BLaER1 treated with 17β-estradiol and CSF1 and Interleukin-3, amounts not matched to agents 10 nM and 100 nM (cell line): ENCODE data around the gene CALM1.

Experiments used
- H3K27ac ChIP-seq, 11 experiments: shearing (Covaris generic); formaldehyde crosslinking; 2 replicates each; pipeline ENCODE4 v1.8.1; 2022
- H3K27me3 ChIP-seq, 11 experiments: shearing (Covaris generic); formaldehyde crosslinking; 2 replicates each; pipeline ENCODE4 v1.8.1; 2022
- H3K36me3 ChIP-seq, 11 experiments: shearing (Covaris generic); formaldehyde crosslinking; 2 replicates each; pipeline ENCODE4 v1.8.1; 2022
- H3K4me1 ChIP-seq, 10 experiments: shearing (Covaris generic); formaldehyde crosslinking; 2 replicates each; pipeline ENCODE4 v1.8.1; 2022
- H3K4me2 ChIP-seq, 11 experiments: shearing (Covaris generic); formaldehyde crosslinking; 2 replicates each; pipeline ENCODE4 v1.8.1; 2022
- H3K4me3 ChIP-seq, 10 experiments: shearing (Covaris generic); formaldehyde crosslinking; 2 replicates each; pipeline ENCODE4 v1.8.1; 2022
- H3K9ac ChIP-seq, 11 experiments: shearing (Covaris generic); formaldehyde crosslinking; 2 replicates each; pipeline ENCODE4 v1.8.1; 2022
- H3K9me3 ChIP-seq, 11 experiments: shearing (Covaris generic); formaldehyde crosslinking; replicated peaks in 1 of 11; 2 replicates each; pipeline ENCODE4 v1.8.1; 2022
- H4K20me1 ChIP-seq, 11 experiments: shearing (Covaris generic); formaldehyde crosslinking; 2 replicates each; pipeline ENCODE4 v1.8.1; 2022
- Cebpa-rat ChIP-seq, 11 experiments: shearing (Covaris generic); IDR thresholded peaks; 2 replicates each; pipeline ENCODE4 v1.8.1; 2022

Gene CALM1

DNA sequence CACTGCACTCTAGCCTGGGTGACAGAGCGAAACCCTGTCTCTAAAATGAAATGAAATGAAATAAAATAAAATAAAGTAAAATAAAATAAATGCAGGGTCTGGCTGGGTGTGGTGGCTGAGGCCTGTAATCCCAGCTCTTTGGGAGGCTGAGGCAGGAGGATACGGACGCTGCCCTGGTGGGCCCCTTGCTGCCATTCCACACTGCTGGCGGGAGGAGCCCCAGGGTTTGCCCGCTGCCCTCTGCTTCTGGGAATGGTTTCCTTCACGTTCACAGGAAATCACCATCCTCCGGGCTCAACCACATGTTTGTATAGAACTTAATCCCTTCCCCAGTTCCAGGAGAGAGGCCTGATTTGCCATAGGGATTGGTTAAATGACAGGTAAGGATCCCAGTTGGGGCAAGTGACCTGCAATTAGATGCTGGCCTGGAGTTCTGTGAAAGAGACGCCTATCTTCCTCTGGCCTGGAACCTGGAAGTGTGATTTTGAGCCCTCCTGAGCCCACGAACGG is 29.3 kb downstream of the CALM1 start:
- H3K36me3 ChIP-seq = no peaks in the 10 kb centered on the region
- H3K9ac ChIP-seq = no peak overlapping the region
- H3K27ac ChIP-seq = peak overlapping the region in 2 of 11 experiments; percentile 3 to 76; a peak in 2 of 22 replicates
- peak overlapping the region in 9 of 11 experiments; percentile 73 to 94 (median 89); a peak in 17 of 22 replicates for H3K4me2 ChIP-seq
- no peak for TF ChIP-seq Cebpa-rat (IDR thresholded peaks at IDR 0.05)
- H3K4me3 ChIP-seq = no peak overlapping the region
- peaks cover 0 to 8% (median 7%) of the 10 kb centered on the region in 11 experiments; a peak in 15 of 22 replicates for H3K9me3 ChIP-seq
- H3K4me1 ChIP-seq = peaks cover 21 to 86% (median 74%) of the 10 kb centered on the region in 10 experiments
- no peaks in the 10 kb centered on the region for H3K27me3 ChIP-seq
- no peaks in the 10 kb centered on the region for H4K20me1 ChIP-seq

DNA sequence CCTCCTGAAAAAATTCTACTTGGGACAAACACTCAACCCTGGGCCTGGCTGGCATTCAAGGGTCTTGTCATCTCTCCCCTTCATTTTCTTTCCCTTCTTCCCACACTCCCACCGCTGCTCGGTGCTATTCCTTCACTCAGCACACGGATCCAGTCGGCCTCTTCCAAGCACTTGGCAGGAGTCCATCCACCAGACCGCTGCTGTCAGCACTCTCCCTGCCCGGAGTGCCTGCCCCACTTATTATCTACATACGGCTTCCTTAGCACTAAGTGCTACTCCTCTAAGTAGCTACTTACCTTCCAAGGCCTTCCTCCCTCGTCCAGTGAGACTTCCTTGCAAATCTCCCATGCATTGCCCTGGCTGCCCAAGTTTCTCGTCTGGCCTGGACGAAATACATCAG is 29.8 kb downstream of the CALM1 start:
- H3K4me1 ChIP-seq = peaks cover 21 to 86% (median 78%) of the 10 kb centered on the region in 10 experiments
- H3K36me3 ChIP-seq = no peaks in the 10 kb centered on the region
- no peaks in the 10 kb centered on the region for H4K20me1 ChIP-seq
- H3K27me3 ChIP-seq = no peaks in the 10 kb centered on the region
- H3K9ac ChIP-seq = peak overlapping the region in 2 of 11 experiments; percentile 21 to 54; a peak in 1 of 22 replicates
- no peak for TF ChIP-seq Cebpa-rat (IDR thresholded peaks at IDR 0.05)
- H3K9me3 ChIP-seq = peaks cover 0 to 8% (median 7%) of the 10 kb centered on the region in 11 experiments; a peak in 14 of 22 replicates
- peak overlapping the region in 4 of 11 experiments; percentile 3 to 76 (median 50); a peak in 4 of 22 replicates for H3K27ac ChIP-seq
- peak overlapping the region in 10 of 11 experiments; percentile 70 to 94 (median 88); a peak in 21 of 22 replicates for H3K4me2 ChIP-seq
- H3K4me3 ChIP-seq = no peak overlapping the region

DNA sequence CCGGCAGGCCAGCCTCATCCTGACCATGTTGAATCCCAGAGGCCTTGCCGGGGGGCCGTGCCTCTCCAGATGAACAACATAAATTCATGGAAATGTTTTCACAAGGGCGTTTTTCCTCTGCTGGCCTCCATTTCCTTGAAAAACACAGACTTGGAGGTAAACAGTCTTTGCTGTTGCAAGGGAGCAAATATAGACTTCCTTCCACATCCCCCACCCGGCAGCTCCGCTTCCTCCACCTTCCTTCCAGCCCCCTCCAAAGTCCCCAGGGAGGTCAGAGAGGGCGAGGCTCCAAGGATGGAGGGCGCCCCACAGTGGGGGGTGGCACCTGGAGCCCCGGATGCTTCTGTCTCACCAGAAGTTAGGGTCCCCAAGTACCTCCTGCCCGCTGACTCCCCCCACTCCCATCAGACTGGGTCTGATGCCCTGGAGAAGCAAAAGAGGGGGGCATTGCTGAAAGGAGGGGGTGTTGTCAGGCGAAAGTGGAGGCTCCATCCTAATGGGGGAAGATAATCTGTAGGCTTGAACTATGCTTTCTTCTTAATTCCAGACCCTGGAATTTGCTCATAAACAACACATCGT is 31.1 kb downstream of the CALM1 start:
- peaks cover 21 to 98% (median 88%) of the 10 kb centered on the region in 10 experiments for H3K4me1 ChIP-seq
- H4K20me1 ChIP-seq = no peaks in the 10 kb centered on the region
- H3K36me3 ChIP-seq = no peaks in the 10 kb centered on the region
- no peak for TF ChIP-seq Cebpa-rat (IDR thresholded peaks at IDR 0.05)
- H3K27me3 ChIP-seq = no peaks in the 10 kb centered on the region
- peak overlapping the region in 9 of 11 experiments; percentile 15 to 76 (median 62); a peak in 17 of 22 replicates for H3K27ac ChIP-seq
- peaks cover 0 to 8% (median 7%) of the 10 kb centered on the region in 11 experiments; a peak in 14 of 22 replicates for H3K9me3 ChIP-seq
- H3K4me3 ChIP-seq = peak overlapping the region in 7 of 10 experiments; percentile 15 to 49 (median 33); a peak in 11 of 20 replicates
- peak overlapping the region; percentile 69 to 94 (median 88) for H3K4me2 ChIP-seq
- peak overlapping the region in 8 of 11 experiments; percentile 16 to 67 (median 54); a peak in 14 of 22 replicates for H3K9ac ChIP-seq

DNA sequence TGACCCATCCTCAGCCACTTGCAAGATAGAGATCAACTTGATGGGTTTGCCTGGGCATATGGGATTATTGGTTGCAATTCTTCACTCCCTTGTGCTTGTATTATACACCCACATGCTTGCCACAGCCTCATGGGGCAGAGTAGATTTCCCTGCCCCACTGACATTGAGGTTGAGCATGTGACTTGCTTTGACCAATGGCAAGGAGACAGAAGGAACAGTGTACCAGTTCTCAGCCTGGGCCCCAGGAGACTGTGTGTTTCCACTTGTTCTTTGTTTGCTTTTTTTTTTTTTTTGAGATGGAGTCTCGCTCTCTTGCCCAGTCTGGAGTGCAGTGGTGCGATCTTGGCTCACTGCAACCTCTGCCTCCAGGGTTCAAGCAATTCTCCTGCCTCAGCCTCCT is 31.8 kb downstream of the CALM1 start:
- Histone ChIP-seq H3K4me3 (no peak overlapping the region), H3K9me3 (peaks cover 0 to 8% (median 7%) of the 10 kb centered on the region in 11 experiments; a peak in 14 of 22 replicates), H3K27me3 (no peaks in the 10 kb centered on the region), H3K9ac (peak overlapping the region in 3 of 11 experiments; percentile 55 to 67 (median 61); a peak in 2 of 22 replicates), H4K20me1 (no peaks in the 10 kb centered on the region), H3K4me1 (peaks cover 21 to 95% (median 81%) of the 10 kb centered on the region in 10 experiments), H3K36me3 (no peaks in the 10 kb centered on the region), H3K4me2 (peak overlapping the region; percentile 69 to 94 (median 88); a peak in 21 of 22 replicates), H3K27ac (peak overlapping the region in 5 of 11 experiments; percentile 48 to 76 (median 72); a peak in 5 of 22 replicates)
- TF ChIP-seq Cebpa-rat (IDR thresholded peaks at IDR 0.05) = no peak

DNA sequence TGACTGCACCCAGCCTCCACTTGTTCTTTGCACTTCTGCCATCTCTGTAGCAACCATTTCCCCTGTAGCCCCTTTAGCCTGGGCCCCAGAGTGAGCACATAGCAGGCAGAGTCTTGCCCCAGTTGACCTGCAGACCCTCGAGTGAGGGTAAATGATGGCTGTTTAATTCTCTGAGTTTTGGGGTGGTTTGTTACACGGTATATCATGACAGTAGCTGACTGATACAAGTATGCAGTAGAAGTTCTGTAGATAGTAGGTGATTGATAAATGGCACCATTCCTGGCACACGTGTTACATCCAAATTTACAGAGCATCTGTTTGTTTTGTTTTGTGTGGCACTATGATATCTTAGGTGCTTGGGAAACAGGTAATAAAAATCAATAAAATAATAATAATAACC is 32.4 kb downstream of the CALM1 start:
- Histone ChIP-seq H3K27me3 (no peaks in the 10 kb centered on the region), H3K36me3 (no peaks in the 10 kb centered on the region), H3K4me3 (no peak overlapping the region), H3K27ac (peak overlapping the region in 1 of 11 experiments; percentile 73; a peak in 1 of 22 replicates), H3K9me3 (peaks cover 0 to 8% (median 7%) of the 10 kb centered on the region in 11 experiments; a peak in 14 of 22 replicates), H3K9ac (no peak overlapping the region), H4K20me1 (no peaks in the 10 kb centered on the region), H3K4me1 (peaks cover 21 to 95% (median 76%) of the 10 kb centered on the region in 10 experiments), H3K4me2 (peak overlapping the region in 7 of 11 experiments; percentile 85 to 93 (median 89); a peak in 11 of 22 replicates)
- TF ChIP-seq Cebpa-rat (IDR thresholded peaks at IDR 0.05) = no peak

DNA sequence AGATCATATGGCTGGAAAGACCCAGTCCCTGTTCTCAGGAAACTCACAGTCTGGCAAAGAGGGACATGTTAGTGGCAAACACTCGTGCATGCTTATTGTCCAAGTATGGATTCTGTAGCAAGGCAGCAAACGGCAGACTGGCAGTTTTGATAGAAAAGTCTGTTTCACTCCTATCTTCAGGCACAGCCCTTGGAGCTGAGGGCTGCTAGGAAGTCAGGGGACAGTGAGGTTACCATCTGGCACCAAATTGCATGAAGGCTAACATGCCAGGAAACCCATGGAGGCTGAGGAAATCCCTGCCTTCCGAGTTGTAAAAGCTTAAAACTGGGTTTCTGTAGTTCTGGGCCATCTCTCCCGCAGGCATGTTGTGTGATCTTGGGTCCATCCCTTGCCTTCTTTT is 32.9 kb downstream of the CALM1 start:
- Histone ChIP-seq H3K9me3 (peaks cover 0 to 8% (median 7%) of the 10 kb centered on the region in 11 experiments; a peak in 14 of 22 replicates), H3K9ac (peak overlapping the region in 2 of 11 experiments; percentile 12 to 37; a peak in 2 of 22 replicates), H3K27me3 (no peaks in the 10 kb centered on the region), H3K27ac (peak overlapping the region in 4 of 11 experiments; percentile 17 to 43 (median 32); a peak in 4 of 22 replicates), H3K36me3 (no peaks in the 10 kb centered on the region), H3K4me3 (no peak overlapping the region), H3K4me1 (peaks cover 21 to 95% (median 77%) of the 10 kb centered on the region in 10 experiments), H4K20me1 (no peaks in the 10 kb centered on the region), H3K4me2 (peak overlapping the region in 10 of 11 experiments; percentile 1 to 90 (median 73); a peak in 19 of 22 replicates)
- no peak for TF ChIP-seq Cebpa-rat (IDR thresholded peaks at IDR 0.05)

DNA sequence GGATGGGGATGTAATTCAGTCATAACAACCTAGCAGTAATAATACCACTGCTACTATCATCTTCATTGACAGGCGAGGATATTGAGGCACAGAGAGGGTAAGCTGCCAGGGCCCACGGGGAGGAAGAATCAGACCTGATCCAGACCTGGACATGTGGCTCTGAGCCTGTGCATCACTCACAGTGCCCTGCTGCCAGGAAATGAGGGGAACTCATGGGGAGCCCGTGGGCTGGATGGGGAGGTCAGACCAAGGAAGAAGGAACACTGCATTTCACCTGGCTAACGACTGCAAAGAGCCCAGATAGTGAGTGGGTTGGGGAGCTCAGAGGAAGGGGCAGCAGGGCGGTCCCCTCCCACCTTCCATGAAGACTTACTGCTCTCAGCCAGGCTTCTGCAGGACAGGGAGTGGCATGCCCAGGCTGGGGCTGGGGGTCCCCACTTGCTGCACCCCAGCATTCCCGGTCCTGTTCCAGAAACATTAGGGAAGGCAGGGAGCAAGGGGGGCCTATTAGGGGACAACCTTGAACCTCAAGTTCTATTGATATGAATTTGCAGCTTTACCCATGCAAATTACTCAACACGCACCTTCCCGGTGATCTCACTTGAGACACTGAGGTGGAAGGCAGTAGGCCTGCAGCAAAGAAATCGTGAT is 37.7 kb downstream of the CALM1 start:
- no peak overlapping the region for H3K4me2 ChIP-seq
- H3K4me3 ChIP-seq = no peak overlapping the region
- no peak overlapping the region for H3K9ac ChIP-seq
- no peaks in the 10 kb centered on the region for H3K27me3 ChIP-seq
- no peak for TF ChIP-seq Cebpa-rat (IDR thresholded peaks at IDR 0.05)
- H3K4me1 ChIP-seq = peaks cover 0 to 86% (median 64%) of the 10 kb centered on the region in 10 experiments; a peak in 17 of 20 replicates
- peaks cover 0 to under 1% (median 0%) of the 10 kb centered on the region in 11 experiments; a peak in 1 of 22 replicates for H3K9me3 ChIP-seq
- H4K20me1 ChIP-seq = no peaks in the 10 kb centered on the region
- H3K36me3 ChIP-seq = no peaks in the 10 kb centered on the region
- no peak overlapping the region for H3K27ac ChIP-seq

DNA sequence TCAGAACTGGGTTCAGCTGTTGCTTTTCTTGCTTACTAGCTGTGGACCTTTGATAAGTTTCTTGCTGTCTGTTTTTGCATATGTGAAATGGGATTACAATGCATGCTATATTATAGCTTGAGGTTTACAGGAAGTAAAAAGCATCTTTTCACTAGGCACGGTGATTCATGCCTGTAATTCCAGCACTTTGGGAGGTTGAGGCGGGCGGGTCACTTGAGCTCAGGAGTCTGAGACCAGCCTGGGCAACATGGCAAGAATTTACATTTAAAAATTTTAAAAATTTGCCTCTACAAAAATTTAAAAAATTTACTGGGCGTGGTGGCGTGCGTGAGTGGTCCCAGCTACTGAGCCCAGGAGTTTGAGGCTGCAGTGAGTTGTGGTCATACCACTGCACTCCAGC is 42.0 kb downstream of the CALM1 start:
- peak overlapping the region in 3 of 11 experiments; percentile 63 to 76 (median 73); a peak in 4 of 22 replicates for H3K4me2 ChIP-seq
- H3K4me3 ChIP-seq = no peak overlapping the region
- no peak overlapping the region for H3K9ac ChIP-seq
- peak overlapping the region in 2 of 11 experiments; percentile 74 to 75; a peak in 3 of 22 replicates for H3K27ac ChIP-seq
- H3K4me1 ChIP-seq = peaks cover 13 to 91% (median 68%) of the 10 kb centered on the region in 10 experiments
- no peak for TF ChIP-seq Cebpa-rat (IDR thresholded peaks at IDR 0.05)
- no peaks in the 10 kb centered on the region for H4K20me1 ChIP-seq
- H3K9me3 ChIP-seq = no peaks in the 10 kb centered on the region
- H3K36me3 ChIP-seq = no peaks in the 10 kb centered on the region
- H3K27me3 ChIP-seq = no peaks in the 10 kb centered on the region
